IMR-90 (cell line): ENCODE results near the gene TOPORS. TPM values are rescaled to one million over a fixed set of nuclear protein-coding genes. Genes with fewer than 3 reads are reported as not detected.

Experiments
- ATAC-seq: fragments of 200-7000 bp; cut with Tn5 transposase; 2 replicates; pipeline ENCODE4 v1.9.1; 2020; ENCODE audit warnings: low read depth, mild to moderate bottlenecking, moderate library complexity
- BruUV-seq: library from RNA; stranded (reverse); fragments of 400-500 nt; replicated peaks from 2 replicates; lab custom pipeline; 2021; lab: Mats Ljungman, UMichigan
- CTCF ChIA-PET: fragments of 300-600 bp; formaldehyde crosslinking; extraction: SDS; loops from one replicate; lab custom pipeline; 2021; ENCODE audit warnings: antibody characterized with exemption; lab: Yijun Ruan, JAX
- POLR2A ChIA-PET: fragments of 300-600 bp; sonication (Branson Sonifier 250); formaldehyde crosslinking; loops from one replicate; lab custom pipeline; 2022; ENCODE audit warnings: antibody characterized with exemption; ENCODE audit not compliant: unreplicated experiment; lab: Charles Lee
- DNase-seq: peaks from one replicate; pipeline ENCODE4 v3.0.0; 2013
- H2AFZ ChIP-seq: replicated peaks from 2 replicates; pipeline ENCODE3; 2013; ENCODE audit warnings: low read length, mild to moderate bottlenecking; ENCODE audit not compliant: poor library complexity
- H2AK5ac ChIP-seq: 2 replicates; pipeline ENCODE4 v1.6.1; 2013; ENCODE audit warnings: low read depth, low read length, inconsistent platforms
- H2AK9ac ChIP-seq: replicated peaks from 2 replicates; pipeline ENCODE3; 2013; ENCODE audit warnings: mild to moderate bottlenecking, low read depth, low read length, moderate library complexity; ENCODE audit not compliant: poor library complexity
- H2BK120ac ChIP-seq: 2 replicates; pipeline ENCODE4 v1.6.1; 2013; ENCODE audit warnings: low read depth, low read length, inconsistent platforms
- H2BK15ac ChIP-seq: 3 replicates; pipeline ENCODE4 v1.6.1; 2013; ENCODE audit warnings: low read depth, low read length, inconsistent platforms
- H2BK20ac ChIP-seq: 2 replicates; pipeline ENCODE4 v1.6.1; 2013; ENCODE audit warnings: low read depth, mild to moderate bottlenecking, inconsistent platforms, low read length, moderate library complexity
- H2BK5ac ChIP-seq: 2 replicates; pipeline ENCODE4 v1.6.1; 2013; ENCODE audit warnings: mild to moderate bottlenecking, low read depth, low read length, inconsistent platforms; ENCODE audit not compliant: poor library complexity, severe bottlenecking
- H3K14ac ChIP-seq: replicated peaks from 2 replicates; pipeline ENCODE4 v1.6.1; 2013; ENCODE audit warnings: low read depth, low read length, inconsistent platforms
- H3K18ac ChIP-seq: 2 replicates; pipeline ENCODE4 v1.6.1; 2013; ENCODE audit warnings: low read depth, low read length, control low read depth
- H3K23ac ChIP-seq: 2 replicates; pipeline ENCODE4 v1.6.1; 2013; ENCODE audit warnings: low read depth, low read length, inconsistent platforms
- H3K27ac ChIP-seq: 2 replicates; pipeline ENCODE4 v1.5.1; 2013; ENCODE audit warnings: mild to moderate bottlenecking, control low read depth, low read length; ENCODE audit not compliant: insufficient read depth
- H3K27me3 ChIP-seq: 2 replicates; pipeline ENCODE4 v1.6.1; 2013; ENCODE audit warnings: low read length; ENCODE audit not compliant: control insufficient read depth, insufficient read depth
- H3K36me3 ChIP-seq: 2 replicates; pipeline ENCODE4 v1.6.1; 2013; ENCODE audit warnings: low read length, mixed read lengths; ENCODE audit not compliant: control insufficient read depth, insufficient read depth
- H3K4ac ChIP-seq: 2 replicates; pipeline ENCODE4 v1.6.1; 2013; ENCODE audit warnings: low read depth, low read length, inconsistent platforms
- H3K4me1 ChIP-seq: 2 replicates; pipeline ENCODE4 v1.6.1; 2013; ENCODE audit warnings: low read length, mixed read lengths; ENCODE audit not compliant: control insufficient read depth, insufficient read depth
- H3K4me2 ChIP-seq: 2 replicates; pipeline ENCODE4 v1.6.1; 2013; ENCODE audit warnings: low read depth, mild to moderate bottlenecking, control low read depth, low read length, moderate library complexity
- H3K4me3 ChIP-seq: 2 replicates; pipeline ENCODE4 v1.5.1; 2013; ENCODE audit warnings: low read depth, mild to moderate bottlenecking, control low read depth, low read length, moderate library complexity; ENCODE audit not compliant: insufficient read depth
- H3K56ac ChIP-seq: 2 replicates; pipeline ENCODE4 v1.6.1; 2013; ENCODE audit warnings: low read length, inconsistent platforms; ENCODE audit not compliant: insufficient read depth; ENCODE audit errors: extremely low read depth
- H3K79me1 ChIP-seq, 2 experiments: 2 replicates each; pipeline ENCODE4 v1.6.1; 2013; ENCODE audit warnings: low read length in 2 of 2, inconsistent platforms in 1 of 2, low read depth in 1 of 2
- H3K9ac ChIP-seq: 2 replicates; pipeline ENCODE4 v1.6.1; 2013; ENCODE audit warnings: low read depth, low read length, control low read depth
- H3K9me1 ChIP-seq: 2 replicates; pipeline ENCODE4 v1.6.1; 2013; ENCODE audit warnings: low read length, inconsistent platforms; ENCODE audit not compliant: insufficient read depth
- H3K9me3 ChIP-seq: 2 replicates; pipeline ENCODE4 v1.6.1; 2013; ENCODE audit warnings: low read length; ENCODE audit not compliant: control insufficient read depth, insufficient read depth
- H4K20me1 ChIP-seq: 2 replicates; pipeline ENCODE4 v1.6.1; 2013; ENCODE audit warnings: low read length, inconsistent platforms; ENCODE audit not compliant: insufficient read depth
- H4K5ac ChIP-seq: 2 replicates; pipeline ENCODE4 v1.6.1; 2013; ENCODE audit warnings: mild to moderate bottlenecking, low read depth, low read length, control low read depth
- H4K8ac ChIP-seq, 2 experiments: 2 replicates each; pipeline ENCODE4 v1.6.1; 2013; ENCODE audit warnings: low read depth in 2 of 2, low read length in 2 of 2, control low read depth in 1 of 2, inconsistent platforms in 1 of 2
- H4K91ac ChIP-seq: 2 replicates; pipeline ENCODE4 v1.6.1; 2013; ENCODE audit warnings: low read depth, low read length, inconsistent platforms; ENCODE audit not compliant: insufficient read depth
- CHD1 ChIP-seq: IDR thresholded peaks from 2 replicates; pipeline ENCODE4 v1.6.1; 2012; ENCODE audit warnings: low read depth, low read length, improper control_type of control experiment
- FOS ChIP-seq: fragments of 150-350 bp; IDR thresholded peaks from 2 replicates; pipeline ENCODE4 v1.6.1; 2016; ENCODE audit warnings: low read depth, low read length
- MAZ ChIP-seq: IDR thresholded peaks from 2 replicates; pipeline ENCODE4 v1.6.1; 2012; ENCODE audit warnings: low read depth, mild to moderate bottlenecking, low read length, improper control_type of control experiment, moderate library complexity, borderline replicate concordance
- RAD21 ChIP-seq: IDR thresholded peaks from 2 replicates; pipeline ENCODE4 v1.6.1; 2012; ENCODE audit warnings: low read length, improper control_type of control experiment
- SMC3 ChIP-seq: fragments of 150-350 bp; IDR thresholded peaks from 2 replicates; pipeline ENCODE4 v1.6.1; 2016; ENCODE audit warnings: low read depth, mild to moderate bottlenecking, antibody characterized with exemption, low read length, moderate library complexity
- WGBS, 2 experiments: methylation state at CpG; one replicate each; pipeline versions ENCODE4 v1.1.5 to v1.1.7; 2013; ENCODE audit warnings: missing lambda C conversion rate in 2 of 2; ENCODE audit not compliant: insufficient read length in 1 of 2; ENCODE audit errors: extremely low coverage in 2 of 2; 5-methylcytosine and 5-hydroxymethylcytosine counted together
- dilution Hi-C: fragments of 300-500 bp; cut with HindIII; formaldehyde crosslinking; loops from one replicate; pipeline ENCODE4 v1.14.3; 2018; ENCODE audit warnings: low sequenced_read_pairs; ENCODE audit not compliant: unreplicated experiment
- in situ Hi-C: fragments of 300-500 bp; cut with MboI; formaldehyde crosslinking; loops from 3 replicates; pipeline ENCODE4 v1.14.3; 2019; ENCODE audit warnings: low sequenced_read_pairs, inconsistent platforms, mixed read lengths
- intact Hi-C: fragments of 100-400 bp; cut with micrococcal nuclease; formaldehyde crosslinking; loops from 2 replicates; pipeline ENCODE4 v1.10.0; 2022
- polyA plus RNA-seq, 3 experiments: library from polyadenylated mRNA; depleted of rRNA; stranded (reverse); fragments of >200 nt; gene quantifications; 2 replicates each; pipeline ENCODE4 v1.2.3, GENCODE V29; 2012; ENCODE audit warnings: low replicate concordance in 1 of 3
- total RNA-seq: library from RNA; depleted of rRNA; stranded (reverse); fragments of >200 nt; gene quantifications from 2 replicates; pipeline ENCODE4 v1.2.3, GENCODE V29; 2012

TOPORS gene
- total and polyA plus RNA-seq, 2 of the 4 experiments (the other 2 are of a cell fraction) = 7.4 to 27.8 TPM

GRCh38 chr9:32501868-32502267, 50.5 kb downstream of the TOPORS start:
- H2BK120ac ChIP-seq = no peak overlapping the region
- H3K79me1 ChIP-seq = peaks cover 13 to 19% of the 10 kb centered on the region in 2 experiments; a peak in 3 of 4 replicates
- WGBS, 2 experiments = no CpG with 5 or more reads among the region's 1 CpG
- no peak overlapping the region for H2AFZ ChIP-seq
- H2BK5ac ChIP-seq = no peak overlapping the region
- H3K18ac ChIP-seq = no peak overlapping the region
- ChIA-PET POLR2A (no interaction called here), CTCF (no interaction called here)
- dilution Hi-C loops (no loop called here), in situ Hi-C loops (no loop called here), intact Hi-C loops (no loop called here)
- H3K4me3 ChIP-seq = no peak overlapping the region
- H3K4me2 ChIP-seq = no peak overlapping the region
- H2BK15ac ChIP-seq = no peak overlapping the region
- no peak overlapping the region for H3K27ac ChIP-seq
- no peak overlapping the region for H4K5ac ChIP-seq
- no peaks in the 10 kb centered on the region for H3K9me3 ChIP-seq
- no peak overlapping the region for H3K4ac ChIP-seq
- H4K20me1 ChIP-seq = no peaks in the 10 kb centered on the region; the same call in 1 of the 2 replicates
- H3K27me3 ChIP-seq = no peaks in the 10 kb centered on the region
- peaks cover 7% of the 10 kb centered on the region; the same call in 1 of the 2 replicates for H3K36me3 ChIP-seq
- H3K23ac ChIP-seq = no peak overlapping the region
- H4K91ac ChIP-seq = no peak overlapping the region
- TF ChIP-seq SMC3 (no peak), CHD1 (no peak), FOS (no peak), RAD21 (no peak), MAZ (no peak)
- DNase-seq = no peak
- no peak for ATAC-seq
- H2BK20ac ChIP-seq = no peak overlapping the region
- no peaks in the 10 kb centered on the region for H3K4me1 ChIP-seq
- H3K14ac ChIP-seq = no peak overlapping the region
- no peak overlapping the region for H3K9ac ChIP-seq
- BruUV-seq = no TSS peak
- no peak overlapping the region for H2AK5ac ChIP-seq
- no peak overlapping the region for H3K56ac ChIP-seq
- no peak overlapping the region for H4K8ac ChIP-seq
- H2AK9ac ChIP-seq = no peak overlapping the region
- 0 out of 2 replicates have a peak, but pooled peaks cover 2% of the 10 kb centered on the region for H3K9me1 ChIP-seq
